HL-60/S4 (cell line): Measurements from ENCODE around the gene TNK1.

ENCODE experiments used
- in situ Hi-C: fragments of 300-500 bp; cut with MboI; formaldehyde crosslinking; loops from 2 replicates; pipeline ENCODE4 v1.14.3; 2022; ENCODE audit warnings: low sequenced_read_pairs

TNK1 gene

GRCh38 chr17:7408863-7409262 is 28.0 kb downstream of the TNK1 start:
- in situ Hi-C loops, result no loop called here

- in situ Hi-C loops, result no loop called here
Observed at GRCh38 chr17:7409716-7410115, 28.8 kb downstream of the TNK1 start.

- in situ Hi-C loops, result no loop called here
Observed at GRCh38 chr17:7410634-7411426, 29.9 kb downstream of the TNK1 start.

- in situ Hi-C loops, result no loop called here
Observed at GRCh38 chr17:7411427-7411750, 30.5 kb downstream of the TNK1 start.

- in situ Hi-C loops, result no loop called here
Observed at GRCh38 chr17:7413346-7413985, 32.6 kb downstream of the TNK1 start.

GRCh38 chr17:7414837-7415236 is 33.9 kb downstream of the TNK1 start:
- in situ Hi-C loops, result no loop called here

- in situ Hi-C loops, result no loop called here
Observed at GRCh38 chr17:7415784-7416183, 34.9 kb downstream of the TNK1 start.

GRCh38 chr17:7416323-7416722 is 35.4 kb downstream of the TNK1 start:
- in situ Hi-C loops, result no loop called here

- in situ Hi-C loops, result no loop called here
Observed at GRCh38 chr17:7417056-7417655, 36.3 kb downstream of the TNK1 start.

GRCh38 chr17:7418472-7419152 is 37.7 kb downstream of the TNK1 start:
- in situ Hi-C loops, result no loop called here

- in situ Hi-C loops, result no loop called here
Observed at GRCh38 chr17:7419819-7420610, 39.1 kb downstream of the TNK1 start, which contains the start of gene SPEM1. Gene SPEM1 (plus strand): TSS chr17:7420324. CDS start chr17:7420385, 61 bp downstream.

- in situ Hi-C loops, result no loop called here
Observed at GRCh38 chr17:7421186-7421585, 40.3 kb downstream of the TNK1 start.

GRCh38 chr17:7423679-7424078 is 42.8 kb downstream of the TNK1 start:
- in situ Hi-C loops, result no loop called here

GRCh38 chr17:7425316-7425715 is 44.4 kb downstream of the TNK1 start, which contains the start of gene SPEM2:
Gene SPEM2 (plus strand): TSS chr17:7425616. CDS start chr17:7425689, 73 bp downstream.
- in situ Hi-C loops, result no loop called here

- in situ Hi-C loops, result no loop called here
Observed at GRCh38 chr17:7425756-7426155, 44.9 kb downstream of the TNK1 start.

GRCh38 chr17:7426203-7426863 is 45.4 kb downstream of the TNK1 start:
- in situ Hi-C loops, result no loop called here

GRCh38 chr17:7426896-7427489 is 46.1 kb downstream of the TNK1 start:
- in situ Hi-C loops, result no loop called here

GRCh38 chr17:7427549-7427948 is 46.7 kb downstream of the TNK1 start:
- in situ Hi-C loops, result no loop called here

- in situ Hi-C loops, result no loop called here
Observed at GRCh38 chr17:7428557-7428956, 47.7 kb downstream of the TNK1 start, which contains the start of gene SPEM3. Gene SPEM3 (plus strand): TSS chr17:7428857. CDS start chr17:7428903, 46 bp downstream.

- in situ Hi-C loops, result no loop called here
Observed at GRCh38 chr17:7429722-7430121, 48.8 kb downstream of the TNK1 start.
